ENCODE results near the gene SIN3B. TPM values are rescaled to one million over a fixed set of nuclear protein-coding genes. Genes with fewer than 3 reads are reported as not detected.

Gene SIN3B
- polyA plus RNA-seq, 3 donors, result 7.2 to 154 (median 10.2) TPM

DNA sequence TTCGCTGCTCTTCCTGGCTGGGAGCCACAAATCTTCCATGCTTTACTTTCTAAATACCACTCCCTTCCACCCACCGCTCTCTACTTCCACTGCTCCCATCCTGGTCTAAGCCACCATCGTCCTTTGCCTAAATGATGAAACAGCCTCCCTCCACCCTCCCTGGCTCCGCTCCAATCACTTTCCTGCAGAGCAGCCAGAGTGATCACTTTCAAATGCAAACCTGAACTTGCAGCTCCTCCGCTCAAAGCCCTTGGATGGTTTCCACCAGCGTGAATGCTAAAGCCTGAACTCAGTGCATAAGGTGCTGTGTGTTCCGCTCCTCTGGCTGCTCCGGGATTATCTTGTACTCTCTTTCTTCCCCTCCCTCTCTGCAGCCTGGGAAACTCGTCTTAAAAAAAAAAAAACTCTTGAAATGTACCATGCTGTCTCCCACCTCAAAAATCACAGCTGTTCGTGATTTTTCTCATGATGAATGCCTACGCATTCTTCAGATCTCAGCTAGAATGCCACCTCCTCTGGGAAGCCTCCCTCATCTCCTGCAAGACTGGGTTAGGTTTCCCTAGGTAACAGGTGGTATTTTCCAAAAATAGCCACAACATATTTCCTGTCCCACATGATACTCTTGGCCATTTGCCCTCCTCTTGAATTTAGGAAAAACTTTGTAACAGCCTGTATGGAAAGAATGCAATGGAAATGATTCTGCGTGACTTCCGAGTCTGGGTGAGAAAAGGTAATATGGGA lies 3.7 kb upstream of the SIN3B start:
- Histone ChIP-seq H4K20me1 (ENCODE audit: insufficient read depth, low read length) (peaks cover 5% of the 10 kb centered on the region), H3K4me1 (ENCODE audit: control insufficient read depth in 1 of 2, insufficient read depth in 2 of 2, low read length in 2 of 2) (peaks cover 36 to 38% of the 10 kb centered on the region in 2 donors), H3K79me2 (ENCODE audit: insufficient read depth, low read length) (peaks cover 11% of the 10 kb centered on the region), H3K27ac (ENCODE audit: low read depth in 1 of 2, low read length in 2 of 2) (no peak overlapping the region), H3K9ac (ENCODE audit: insufficient read depth, low read length, poor library complexity, severe bottlenecking) (no peak overlapping the region), H2AFZ (ENCODE audit: insufficient read depth, low read depth, low read length, poor library complexity, severe bottlenecking) (peak overlapping the region; percentile 53), H3K4me2 (replicated peaks; ENCODE audit: extremely low read depth, low read length, poor library complexity, severe bottlenecking) (peak overlapping the region; percentile 73), H3K9me3 (replicated peaks in 1 of 2; ENCODE audit: control insufficient read depth in 1 of 2, insufficient read depth in 1 of 2, low read length in 2 of 2) (no peaks in the 10 kb centered on the region), H3K4me3 (replicated peaks in 1 of 3; ENCODE audit: low read depth in 2 of 3, low read length in 3 of 3) (peak overlapping the region; percentile 23 to 67 (median 58)), H3K36me3 (replicated peaks in 1 of 2; ENCODE audit: control insufficient read depth in 1 of 2, insufficient read depth in 2 of 2, low read length in 2 of 2) (no peaks in the 10 kb centered on the region), H3K27me3 (ENCODE audit: control insufficient read depth in 2 of 2, insufficient read depth in 2 of 2, low read length in 2 of 2) (peaks cover 0 to 3% of the 10 kb centered on the region in 2 donors)
- Mint-ChIP-seq H3K27ac (peak overlapping the region in 5 of 7 donors; percentile 1 to 80 (median 76)), H3K4me3 (peak overlapping the region; percentile 87 to 95), H3K36me3 (no peaks in the 10 kb centered on the region), H3K4me1 (peaks cover 47% of the 10 kb centered on the region), H3K27me3 (ENCODE audit: low read depth in 3 of 3) (peaks cover 16 to 27% (median 17%) of the 10 kb centered on the region in 3 donors), H3K9me3 (peaks cover 0 to 4% (median 2%) of the 10 kb centered on the region in 7 donors)
- intact Hi-C loops (cut with micrococcal nuclease), result loop anchor here in 1 of 2 donors (5.0 kb wide), 1 partner anchor 48 kb away; no protein-coding TSS in a partner anchor
- no peak for DNase-seq
- TF ChIP-seq, protein P1, sequence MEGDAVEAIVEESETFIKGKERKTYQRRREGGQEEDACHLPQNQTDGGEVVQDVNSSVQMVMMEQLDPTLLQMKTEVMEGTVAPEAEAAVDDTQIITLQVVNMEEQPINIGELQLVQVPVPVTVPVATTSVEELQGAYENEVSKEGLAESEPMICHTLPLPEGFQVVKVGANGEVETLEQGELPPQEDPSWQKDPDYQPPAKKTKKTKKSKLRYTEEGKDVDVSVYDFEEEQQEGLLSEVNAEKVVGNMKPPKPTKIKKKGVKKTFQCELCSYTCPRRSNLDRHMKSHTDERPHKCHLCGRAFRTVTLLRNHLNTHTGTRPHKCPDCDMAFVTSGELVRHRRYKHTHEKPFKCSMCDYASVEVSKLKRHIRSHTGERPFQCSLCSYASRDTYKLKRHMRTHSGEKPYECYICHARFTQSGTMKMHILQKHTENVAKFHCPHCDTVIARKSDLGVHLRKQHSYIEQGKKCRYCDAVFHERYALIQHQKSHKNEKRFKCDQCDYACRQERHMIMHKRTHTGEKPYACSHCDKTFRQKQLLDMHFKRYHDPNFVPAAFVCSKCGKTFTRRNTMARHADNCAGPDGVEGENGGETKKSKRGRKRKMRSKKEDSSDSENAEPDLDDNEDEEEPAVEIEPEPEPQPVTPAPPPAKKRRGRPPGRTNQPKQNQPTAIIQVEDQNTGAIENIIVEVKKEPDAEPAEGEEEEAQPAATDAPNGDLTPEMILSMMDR (IDR thresholded peaks at IDR 0.05), result no peak
- WGBS (ENCODE audit: insufficient coverage), result 36% methylated on average over 13 of the region's 13 CpGs

DNA sequence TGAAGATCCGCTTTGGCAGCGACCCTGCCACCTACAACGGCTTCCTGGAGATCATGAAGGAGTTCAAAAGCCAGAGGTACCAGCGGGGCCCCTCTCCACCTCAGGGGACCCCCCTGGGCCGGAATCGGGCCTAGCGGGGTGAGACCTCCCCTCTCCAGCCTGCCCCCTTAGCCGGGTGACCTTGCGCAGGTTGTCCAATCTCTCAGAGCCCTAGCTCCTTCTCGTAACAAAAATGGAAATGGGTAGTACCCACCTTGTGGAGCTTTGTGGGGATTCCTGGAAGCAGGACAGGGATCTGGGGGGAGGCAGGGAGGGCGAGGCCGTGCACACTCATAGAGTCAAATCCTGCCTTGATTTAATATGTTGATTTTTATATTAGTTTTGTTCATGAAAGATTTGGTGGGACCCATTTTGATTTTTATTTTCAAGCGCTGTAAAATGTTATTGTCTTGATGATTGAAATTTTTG lies 658 bp downstream of the SIN3B start:
- 30% methylated on average over 6 of the region's 13 CpGs for WGBS (ENCODE audit: insufficient coverage)
- Mint-ChIP-seq H3K27ac (peak overlapping the region; percentile 60 to 93 (median 83)), H3K27me3 (ENCODE audit: low read depth in 3 of 3) (peaks cover 9 to 14% (median 11%) of the 10 kb centered on the region in 3 donors)

More for the DNA sequence above, 658 bp downstream of the SIN3B start:
- Histone ChIP-seq H3K4me2 (replicated peaks; ENCODE audit: extremely low read depth, low read length, poor library complexity, severe bottlenecking) (peak overlapping the region; percentile 93), H3K9me3 (replicated peaks in 1 of 2; ENCODE audit: control insufficient read depth in 1 of 2, insufficient read depth in 1 of 2, low read length in 2 of 2) (no peaks in the 10 kb centered on the region), H3K36me3 (replicated peaks in 1 of 2; ENCODE audit: control insufficient read depth in 1 of 2, insufficient read depth in 2 of 2, low read length in 2 of 2) (peaks cover 30 to 34% of the 10 kb centered on the region in 2 donors), H3K27me3 (ENCODE audit: control insufficient read depth in 2 of 2, insufficient read depth in 2 of 2, low read length in 2 of 2) (peaks cover 0 to 3% of the 10 kb centered on the region in 2 donors), H3K27ac (ENCODE audit: low read depth in 1 of 2, low read length in 2 of 2) (peak overlapping the region in 1 of 2 donors; percentile 85), H4K20me1 (ENCODE audit: insufficient read depth, low read length) (peaks cover 5% of the 10 kb centered on the region), H3K4me1 (ENCODE audit: control insufficient read depth in 1 of 2, insufficient read depth in 2 of 2, low read length in 2 of 2) (peaks cover 62 to 67% of the 10 kb centered on the region in 2 donors), H3K4me3 (replicated peaks in 1 of 3; ENCODE audit: low read depth in 2 of 3, low read length in 3 of 3) (peak overlapping the region; percentile 52 to 97 (median 91)), H3K9ac (ENCODE audit: insufficient read depth, low read length, poor library complexity, severe bottlenecking) (peak overlapping the region; percentile 82), H2AFZ (ENCODE audit: insufficient read depth, low read depth, low read length, poor library complexity, severe bottlenecking) (peak overlapping the region; percentile 75), H3K79me2 (ENCODE audit: insufficient read depth, low read length) (peaks cover 27% of the 10 kb centered on the region)
- intact Hi-C loops (cut with micrococcal nuclease), result loop anchor here (5.0 kb wide), 3 partner anchors 53 to 67 kb away; no protein-coding TSS in a partner anchor
- Mint-ChIP-seq H3K4me3 (peak overlapping the region; percentile 87 to 91), H3K36me3 (peaks cover 32 to 42% of the 10 kb centered on the region in 2 donors), H3K9me3 (peaks cover 0 to 3% (median 1%) of the 10 kb centered on the region in 7 donors), H3K4me1 (peaks cover 67% of the 10 kb centered on the region)
- no peak for DNase-seq
- TF ChIP-seq, protein P1 (IDR thresholded peaks at IDR 0.05), result no peak

Measured in CD14-positive monocyte (primary cell).